Omental fat pad (tissue), 4 donors: ENCODE data around the gene TOLLIP. TPM values are rescaled to one million over a fixed set of nuclear protein-coding genes. Genes with fewer than 3 reads are reported as not detected.

Experiments used
- ATAC-seq: fragments of 150-250 bp; one replicate; pipeline ENCODE4 v1.9.1; 2016; ENCODE audit warnings: mild to moderate bottlenecking, moderate library complexity; ENCODE audit not compliant: low FRiP score
- DNase-seq: peaks from one replicate; pipeline ENCODE4 v3.0.0-alpha.2; 2019; ENCODE audit warnings: low spot score
- total RNA-seq, 4 donors: library from RNA; depleted of rRNA; stranded (reverse); fragments of >200 nt; gene quantifications; one replicate each; pipeline ENCODE4 v1.1.0, GENCODE V29; 2016
- TF ChIP-seq, protein P1 (sequence below), 3 donors: fragments of 450-650 bp; IDR thresholded peaks; one replicate each; pipeline ENCODE4 v1.5.1; 2016 to 2017; ENCODE audit warnings: antibody characterized with exemption in 3 of 3, mild to moderate bottlenecking in 3 of 3, moderate library complexity in 2 of 3

The TOLLIP gene
- total RNA-seq, 4 donors from 2014 or later = 33.6 to 52.8 (median 39.9) TPM

GRCh38 chr11:1242289-1242688, 67.1 kb downstream of the TOLLIP start:
- ATAC-seq = no peak
- TF ChIP-seq, protein P1, sequence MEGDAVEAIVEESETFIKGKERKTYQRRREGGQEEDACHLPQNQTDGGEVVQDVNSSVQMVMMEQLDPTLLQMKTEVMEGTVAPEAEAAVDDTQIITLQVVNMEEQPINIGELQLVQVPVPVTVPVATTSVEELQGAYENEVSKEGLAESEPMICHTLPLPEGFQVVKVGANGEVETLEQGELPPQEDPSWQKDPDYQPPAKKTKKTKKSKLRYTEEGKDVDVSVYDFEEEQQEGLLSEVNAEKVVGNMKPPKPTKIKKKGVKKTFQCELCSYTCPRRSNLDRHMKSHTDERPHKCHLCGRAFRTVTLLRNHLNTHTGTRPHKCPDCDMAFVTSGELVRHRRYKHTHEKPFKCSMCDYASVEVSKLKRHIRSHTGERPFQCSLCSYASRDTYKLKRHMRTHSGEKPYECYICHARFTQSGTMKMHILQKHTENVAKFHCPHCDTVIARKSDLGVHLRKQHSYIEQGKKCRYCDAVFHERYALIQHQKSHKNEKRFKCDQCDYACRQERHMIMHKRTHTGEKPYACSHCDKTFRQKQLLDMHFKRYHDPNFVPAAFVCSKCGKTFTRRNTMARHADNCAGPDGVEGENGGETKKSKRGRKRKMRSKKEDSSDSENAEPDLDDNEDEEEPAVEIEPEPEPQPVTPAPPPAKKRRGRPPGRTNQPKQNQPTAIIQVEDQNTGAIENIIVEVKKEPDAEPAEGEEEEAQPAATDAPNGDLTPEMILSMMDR (IDR thresholded peaks at IDR 0.05) = no peak
- DNase-seq = no peak

- peak; percentile 14 for ATAC-seq
- TF ChIP-seq, protein P1 (IDR thresholded peaks at IDR 0.05) = no peak
- no peak for DNase-seq
These were observed 67.7 kb downstream of the TOLLIP start for GRCh38 chr11:1241706-1242105.

DNA sequence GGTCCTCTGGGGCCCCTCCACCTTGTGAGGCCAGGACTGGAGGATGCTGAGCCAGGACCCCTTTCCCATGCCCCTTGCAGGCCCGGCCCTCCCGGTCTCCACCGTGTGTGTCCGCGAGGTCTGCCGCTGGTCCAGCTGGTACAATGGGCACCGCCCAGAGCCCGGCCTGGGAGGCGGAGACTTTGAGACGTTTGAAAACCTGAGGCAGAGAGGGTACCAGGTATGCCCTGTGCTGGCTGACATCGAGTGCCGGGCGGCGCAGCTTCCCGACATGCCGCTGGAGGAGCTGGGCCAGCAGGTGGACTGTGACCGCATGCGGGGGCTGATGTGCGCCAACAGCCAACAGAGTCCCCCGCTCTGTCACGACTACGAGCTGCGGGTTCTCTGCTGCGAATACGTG, 68.7 kb downstream of the TOLLIP start:
- TF ChIP-seq, protein P1 (IDR thresholded peaks at IDR 0.05) = no peak
- DNase-seq (no peak), ATAC-seq (no peak)

- no peak for DNase-seq
- ATAC-seq = no peak
- TF ChIP-seq, protein P1 (IDR thresholded peaks at IDR 0.05) = no peak
These were observed 69.7 kb downstream of the TOLLIP start for GRCh38 chr11:1239596-1240205.

DNA sequence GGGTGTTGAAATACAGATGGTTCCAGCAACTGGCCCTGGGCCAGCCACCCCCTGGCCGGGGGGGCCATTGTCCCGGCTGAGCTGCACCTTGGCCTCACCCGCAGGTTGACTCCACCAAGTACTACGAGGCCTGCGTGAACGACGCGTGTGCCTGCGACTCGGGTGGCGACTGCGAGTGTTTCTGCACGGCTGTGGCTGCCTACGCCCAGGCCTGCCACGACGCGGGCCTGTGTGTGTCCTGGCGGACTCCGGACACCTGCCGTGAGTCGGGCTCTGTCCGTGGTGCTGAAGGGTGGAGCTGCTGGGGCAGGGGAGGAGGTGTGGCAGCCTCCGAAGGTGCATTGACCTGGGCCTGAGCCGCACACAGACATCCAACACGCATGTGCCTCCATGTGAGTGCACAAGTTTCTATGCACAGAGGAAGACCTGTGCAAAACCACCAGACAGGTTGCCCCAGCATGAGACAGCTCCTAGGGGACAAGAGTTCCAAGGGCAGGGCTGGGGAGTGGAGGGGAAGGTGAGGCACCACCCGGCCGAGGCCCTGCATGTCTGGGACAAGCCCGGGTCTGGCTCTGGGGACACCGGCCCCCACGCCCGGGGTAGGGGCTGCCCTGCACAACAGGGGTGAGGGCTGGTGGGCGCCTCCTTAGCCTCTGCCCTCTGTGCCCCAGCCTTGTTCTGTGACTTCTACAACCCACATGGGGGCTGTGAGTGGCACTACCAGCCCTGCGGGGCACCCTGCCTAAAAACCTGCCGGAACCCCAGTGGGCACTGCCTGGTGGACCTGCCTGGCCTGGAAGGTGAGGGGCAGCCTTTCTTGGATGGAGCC, 70.5 kb downstream of the TOLLIP start:
- TF ChIP-seq, protein P1 (IDR thresholded peaks at IDR 0.05) = no peak
- no peak for ATAC-seq

DNA sequence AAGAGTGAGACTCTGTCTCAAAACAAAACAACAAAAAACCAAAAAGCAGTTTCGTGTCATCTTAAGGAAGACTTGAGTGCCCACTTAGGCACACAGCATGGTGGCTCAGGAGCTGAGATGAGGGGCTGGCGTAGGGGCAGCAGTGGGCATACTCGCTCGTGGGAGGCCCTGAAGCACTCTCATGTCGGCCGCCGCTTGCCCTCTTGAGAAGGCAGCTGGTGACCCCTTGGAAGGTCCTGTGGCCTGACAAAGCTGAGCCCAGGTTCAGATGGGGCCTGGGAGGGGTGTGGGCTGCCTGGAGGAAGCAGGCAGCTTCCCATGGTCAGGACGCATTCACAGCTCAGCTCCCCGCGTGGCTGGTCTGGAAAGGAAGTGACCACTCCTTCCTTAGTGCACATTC, 71.6 kb downstream of the TOLLIP start:
- TF ChIP-seq, protein P1 (IDR thresholded peaks at IDR 0.05) = no peak
- no peak for DNase-seq
- no peak for ATAC-seq

More for the DNA sequence above, 70.5 kb downstream of the TOLLIP start:
- DNase-seq = no peak
